ENCODE measurements around the gene CYP2J2. TPM values are rescaled to one million over a fixed set of nuclear protein-coding genes. Genes with fewer than 3 reads are reported as not detected.
A peak's percentile ranks its signal among the peaks of the same experiment; 100 is the strongest.

CYP2J2 gene
- total and polyA plus RNA-seq, 7 donors = 1.4 to 55.7 (median 3.9) TPM

- H3K27ac ChIP-seq = no peak overlapping the region
- no peaks in the 10 kb centered on the region for H3K36me3 ChIP-seq (ENCODE audit: insufficient read depth in 1 of 2, low read depth in 1 of 2)
- H3K27me3 ChIP-seq (ENCODE audit: insufficient read depth in 3 of 3, low read length in 2 of 3) = no peaks in the 10 kb centered on the region
- no peak for TF ChIP-seq CTCF (IDR thresholded peaks at IDR 0.05)
- H3K9me3 ChIP-seq = no peaks in the 10 kb centered on the region
- WGBS, 3 donors = 84 to 92% (median 86%) methylated on average over 7 of the region's 7 CpGs
- H3K4me3 ChIP-seq = no peak overlapping the region
- no peaks in the 10 kb centered on the region for H3K4me1 ChIP-seq
- DNase-seq (no peak), ATAC-seq (no peak)
- intact Hi-C loops (cut with DNase I) = no loop called here
Measured at GRCh38 chr1:59892841-59893811, 33.4 kb downstream of the CYP2J2 start.

GRCh38 chr1:59885160-59885832 is 41.3 kb downstream of the CYP2J2 start:
- TF ChIP-seq CTCF (IDR thresholded peaks at IDR 0.05) = no peak
- ATAC-seq (peak in 2 of 4 donors; percentile 22 to 46), DNase-seq (no peak)
- WGBS, 3 donors = 30 to 52% (median 40%) methylated on average over 3 of the region's 3 CpGs
- Histone ChIP-seq H3K9me3 (no peaks in the 10 kb centered on the region), H3K4me3 (no peak overlapping the region), H3K27me3 (ENCODE audit: insufficient read depth in 3 of 3, low read length in 2 of 3) (no peaks in the 10 kb centered on the region), H3K4me1 (peaks cover 6% of the 10 kb centered on the region), H3K27ac (no peak overlapping the region), H3K36me3 (ENCODE audit: insufficient read depth in 1 of 2, low read depth in 1 of 2) (no peaks in the 10 kb centered on the region)
- intact Hi-C loops (cut with DNase I) = no loop called here

GRCh38 chr1:59880735-59881134 is 45.8 kb downstream of the CYP2J2 start:
- H3K27ac ChIP-seq = no peak overlapping the region
- intact Hi-C loops (cut with DNase I) = loop anchor here in 1 of 2 donors (2.0 kb wide), 1 partner anchor 66 kb away; no protein-coding TSS in a partner anchor
- ATAC-seq (peak in 1 of 4 donors; percentile 27), DNase-seq (peak; percentile 24 to 65)
- peaks cover 6% of the 10 kb centered on the region for H3K4me1 ChIP-seq
- H3K9me3 ChIP-seq = no peaks in the 10 kb centered on the region
- H3K27me3 ChIP-seq (ENCODE audit: insufficient read depth in 3 of 3, low read length in 2 of 3) = no peaks in the 10 kb centered on the region
- no peaks in the 10 kb centered on the region for H3K36me3 ChIP-seq (ENCODE audit: insufficient read depth in 1 of 2, low read depth in 1 of 2)
- H3K4me3 ChIP-seq = no peak overlapping the region
- no peak for TF ChIP-seq CTCF (IDR thresholded peaks at IDR 0.05)
- WGBS, 3 donors = 73 to 83% (median 82%) methylated on average over 2 of the region's 2 CpGs

- ATAC-seq (no peak), DNase-seq (no peak)
- Histone ChIP-seq H3K9me3 (no peaks in the 10 kb centered on the region), H3K4me1 (no peaks in the 10 kb centered on the region), H3K4me3 (no peak overlapping the region), H3K36me3 (ENCODE audit: insufficient read depth in 1 of 2, low read depth in 1 of 2) (no peaks in the 10 kb centered on the region), H3K27me3 (ENCODE audit: insufficient read depth in 3 of 3, low read length in 2 of 3) (no peaks in the 10 kb centered on the region), H3K27ac (no peak overlapping the region)
- intact Hi-C loops (cut with DNase I) = loop anchor here (2.0 kb wide), 1 partner anchor 67 kb away; no protein-coding TSS in a partner anchor
- TF ChIP-seq CTCF (IDR thresholded peaks at IDR 0.05) = no peak
- WGBS, 3 donors = 63 to 68% (median 67%) methylated on average over 3 of the region's 3 CpGs
Measured at GRCh38 chr1:59879996-59880505, 46.5 kb downstream of the CYP2J2 start.

Measured in psoas muscle (tissue), 8 donors.